RWPE2 (cell line): ENCODE measurements around the gene RTEL1.
"Not testable (repeated sequence)": the region's sequence is repeated elsewhere in the genome, so short reads cannot be mapped to it uniquely, and the experiment has no call there.

Source experiments
- ATAC-seq: fragments of 200-7000 bp; cut with Tn5 transposase; 3 replicates; pipeline ENCODE4 v1.9.1; 2021; ENCODE audit warnings: low read depth
- DNase-seq: peaks from one replicate; pipeline ENCODE4 v3.0.0-alpha.2; 2020; ENCODE audit warnings: low spot score
- H3K27ac ChIP-seq: fragments of 450-650 bp; 2 replicates; pipeline ENCODE4 v1.5.1; 2017; ENCODE audit warnings: mild to moderate bottlenecking; ENCODE audit not compliant: poor library complexity, severe bottlenecking
- H3K27me3 ChIP-seq: fragments of 250-450 bp; sonication (Bioruptor Pico); 2 replicates; pipeline ENCODE4 v1.5.1; 2021; ENCODE audit warnings: mild to moderate bottlenecking, moderate library complexity; ENCODE audit not compliant: insufficient read depth, poor library complexity, severe bottlenecking
- H3K36me3 ChIP-seq: fragments of 250-450 bp; sonication (Bioruptor Pico); 2 replicates; pipeline ENCODE4 v1.5.1; 2020; ENCODE audit warnings: low read depth, mild to moderate bottlenecking, moderate library complexity
- H3K4me1 ChIP-seq: fragments of 250-450 bp; sonication (Bioruptor Pico); 2 replicates; pipeline ENCODE4 v1.5.1; 2021; ENCODE audit warnings: mild to moderate bottlenecking, moderate library complexity; ENCODE audit not compliant: insufficient read depth, poor library complexity, severe bottlenecking
- H3K4me3 ChIP-seq: fragments of 250-450 bp; sonication (Bioruptor Pico); 2 replicates; pipeline ENCODE4 v1.5.1; 2021; ENCODE audit warnings: mild to moderate bottlenecking, moderate library complexity; ENCODE audit not compliant: severe bottlenecking
- H3K9me3 ChIP-seq: fragments of 250-450 bp; sonication (Bioruptor Pico); 2 replicates; pipeline ENCODE4 v1.5.1; 2021; ENCODE audit warnings: mild to moderate bottlenecking, moderate library complexity; ENCODE audit not compliant: severe bottlenecking
- TF ChIP-seq, protein P1 (sequence below): fragments of 450-650 bp; IDR thresholded peaks from one replicate; pipeline ENCODE4 v1.5.1; 2017; ENCODE audit warnings: mild to moderate bottlenecking, moderate library complexity; ENCODE audit not compliant: poor library complexity, severe bottlenecking

The RTEL1 gene

DNA sequence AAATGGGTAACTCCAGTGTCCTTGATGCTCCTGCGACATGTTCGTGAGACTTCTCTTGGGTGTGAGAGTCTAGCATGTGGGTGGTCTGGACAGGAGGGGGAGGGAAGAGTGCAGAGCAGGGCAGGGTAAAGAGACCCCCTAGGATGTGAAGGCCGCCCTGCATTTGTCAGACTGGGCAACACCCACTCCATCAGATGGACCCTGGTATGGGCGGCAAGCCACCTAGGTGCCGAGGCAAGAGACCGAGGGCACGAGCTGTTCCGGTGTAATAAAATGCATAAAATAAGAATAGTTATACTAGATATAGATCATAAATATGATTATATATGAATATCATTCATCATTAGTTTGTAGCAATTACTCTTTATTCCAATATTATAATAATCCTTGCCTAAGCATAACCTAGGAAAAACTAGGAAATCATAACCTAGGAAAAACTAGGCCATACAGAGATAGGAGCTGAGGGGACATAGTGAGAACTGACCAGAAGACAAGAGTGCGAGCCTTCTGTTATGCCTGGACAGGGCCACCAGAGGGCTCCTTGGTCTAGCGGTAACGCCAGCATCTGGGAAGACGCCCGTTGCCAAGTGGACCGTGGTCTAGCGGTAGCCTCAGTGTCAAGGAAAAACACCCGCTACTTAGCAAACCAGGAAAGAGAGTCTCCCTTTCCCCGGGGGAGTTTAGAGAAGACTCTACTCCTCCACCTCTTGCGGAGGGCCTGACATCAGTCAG lies 44.1 kb upstream of the RTEL1 start:
- not testable (repeated sequence) for H3K4me1 ChIP-seq, ATAC-seq

DNA sequence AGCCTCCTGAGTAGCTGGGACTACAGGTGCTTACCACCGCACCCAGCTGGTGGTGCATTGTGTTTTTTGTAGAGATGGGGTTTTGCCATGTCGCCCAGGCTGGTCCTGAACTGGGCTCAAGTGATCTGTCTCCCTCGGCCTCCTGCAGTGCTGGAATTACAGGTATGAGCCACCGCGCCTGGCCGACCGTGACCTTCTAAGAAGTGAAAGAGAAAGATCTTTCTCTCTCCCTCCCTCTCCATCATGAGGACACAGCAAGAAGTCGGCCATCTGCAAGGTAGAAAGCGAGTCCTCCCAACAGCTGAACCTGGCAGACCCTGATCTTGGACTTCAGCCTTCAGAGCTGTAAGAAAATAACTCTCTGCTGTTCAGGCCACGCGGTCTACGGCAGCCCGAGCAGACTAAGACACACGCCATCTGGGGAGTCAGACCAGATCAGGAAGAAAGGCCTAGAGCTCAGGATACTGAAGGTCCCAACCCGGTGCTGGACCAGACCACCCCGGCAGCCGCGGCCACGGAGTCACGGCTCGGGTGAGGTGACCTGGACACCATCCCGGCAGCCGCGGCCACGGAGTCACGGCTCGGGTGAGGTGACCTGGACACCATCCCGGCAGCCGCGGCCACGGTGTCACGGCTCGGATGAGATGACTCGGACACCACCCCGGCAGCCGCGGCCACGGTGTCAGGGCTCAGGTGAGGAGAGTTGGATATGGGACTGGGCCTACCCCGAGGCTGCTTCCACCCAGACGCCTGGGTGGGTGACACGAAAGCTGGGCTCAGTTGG lies 40.8 kb upstream of the RTEL1 start:
- ATAC-seq (no peak), DNase-seq (peak; percentile 91)
- Histone ChIP-seq H3K9me3 (no peaks in the 10 kb centered on the region), H3K27ac (no peak overlapping the region), H3K27me3 (no peaks in the 10 kb centered on the region), H3K4me3 (no peak overlapping the region), H3K4me1 (no peaks in the 10 kb centered on the region), H3K36me3 (peaks cover 56% of the 10 kb centered on the region)
- TF ChIP-seq, protein P1, sequence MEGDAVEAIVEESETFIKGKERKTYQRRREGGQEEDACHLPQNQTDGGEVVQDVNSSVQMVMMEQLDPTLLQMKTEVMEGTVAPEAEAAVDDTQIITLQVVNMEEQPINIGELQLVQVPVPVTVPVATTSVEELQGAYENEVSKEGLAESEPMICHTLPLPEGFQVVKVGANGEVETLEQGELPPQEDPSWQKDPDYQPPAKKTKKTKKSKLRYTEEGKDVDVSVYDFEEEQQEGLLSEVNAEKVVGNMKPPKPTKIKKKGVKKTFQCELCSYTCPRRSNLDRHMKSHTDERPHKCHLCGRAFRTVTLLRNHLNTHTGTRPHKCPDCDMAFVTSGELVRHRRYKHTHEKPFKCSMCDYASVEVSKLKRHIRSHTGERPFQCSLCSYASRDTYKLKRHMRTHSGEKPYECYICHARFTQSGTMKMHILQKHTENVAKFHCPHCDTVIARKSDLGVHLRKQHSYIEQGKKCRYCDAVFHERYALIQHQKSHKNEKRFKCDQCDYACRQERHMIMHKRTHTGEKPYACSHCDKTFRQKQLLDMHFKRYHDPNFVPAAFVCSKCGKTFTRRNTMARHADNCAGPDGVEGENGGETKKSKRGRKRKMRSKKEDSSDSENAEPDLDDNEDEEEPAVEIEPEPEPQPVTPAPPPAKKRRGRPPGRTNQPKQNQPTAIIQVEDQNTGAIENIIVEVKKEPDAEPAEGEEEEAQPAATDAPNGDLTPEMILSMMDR, result no peak

More for the DNA sequence above, 44.1 kb upstream of the RTEL1 start:
- TF ChIP-seq, protein P1, result peak; percentile 81
- not testable (repeated sequence) for H3K27me3 ChIP-seq, H3K4me3 ChIP-seq, H3K27ac ChIP-seq, H3K9me3 ChIP-seq
- peaks cover 45% of the 10 kb centered on the region for H3K36me3 ChIP-seq
- DNase-seq, result peak; percentile 72

DNA sequence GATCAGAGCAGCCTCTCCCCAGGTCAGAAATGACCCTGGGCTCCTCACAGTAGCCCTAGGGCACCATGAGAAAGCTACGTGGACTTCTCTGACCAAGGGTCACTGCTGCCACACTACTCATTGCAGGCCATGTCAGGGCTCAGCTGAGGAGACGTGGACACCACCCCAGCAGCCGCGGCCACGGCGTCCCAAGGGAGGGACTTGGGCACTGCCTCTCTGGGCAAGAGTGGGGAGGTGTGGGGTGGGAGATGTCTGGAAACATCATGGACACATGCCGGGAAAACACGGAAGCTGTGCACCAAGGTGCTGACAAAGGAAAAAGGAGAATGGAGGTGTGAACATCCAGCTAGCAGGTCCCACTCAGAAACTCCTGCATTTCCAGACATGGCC lies 40.2 kb upstream of the RTEL1 start:
- Histone ChIP-seq H3K27ac (no peak overlapping the region), H3K4me1 (no peaks in the 10 kb centered on the region), H3K4me3 (no peak overlapping the region), H3K27me3 (no peaks in the 10 kb centered on the region), H3K36me3 (peaks cover 56% of the 10 kb centered on the region), H3K9me3 (no peaks in the 10 kb centered on the region)
- TF ChIP-seq, protein P1, result no peak
- DNase-seq, result peak; percentile 80
- no peak for ATAC-seq

DNA sequence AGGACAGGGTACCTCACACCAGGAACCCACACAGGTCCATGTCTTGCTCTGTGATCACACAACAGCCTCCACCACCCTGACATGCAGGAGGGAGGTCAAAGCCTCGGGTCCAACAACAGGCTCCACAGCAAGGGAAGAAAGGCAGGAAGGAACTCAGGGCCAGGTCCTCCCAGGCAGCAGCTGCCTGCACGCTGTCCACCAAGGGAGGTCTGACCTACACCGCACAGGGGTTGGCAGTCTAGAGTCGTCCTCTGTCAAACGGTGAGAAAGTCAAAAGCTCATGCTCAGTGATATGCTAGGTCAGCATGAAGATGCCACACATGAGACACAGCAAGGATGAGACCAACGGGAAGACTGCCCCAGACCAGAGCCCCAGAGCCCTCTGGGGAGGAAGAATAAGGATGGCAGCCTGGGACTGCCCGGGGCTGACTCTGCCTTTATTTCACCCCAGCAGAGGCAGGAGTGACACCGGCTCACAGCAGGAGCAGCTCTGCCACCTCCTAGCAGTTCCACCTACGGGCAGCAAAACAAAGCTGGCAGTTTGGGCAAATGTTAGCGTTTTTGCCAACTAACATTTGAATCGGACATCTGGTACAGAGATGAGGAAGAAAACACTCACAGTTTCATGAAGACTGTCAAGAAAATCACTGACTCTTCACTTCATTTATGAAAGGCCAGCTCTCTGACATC lies 39.7 kb upstream of the RTEL1 start:
- H3K4me1 ChIP-seq, result no peaks in the 10 kb centered on the region
- no peak overlapping the region for H3K27ac ChIP-seq
- TF ChIP-seq, protein P1, result no peak
- no peaks in the 10 kb centered on the region for H3K27me3 ChIP-seq
- peak; percentile 72 for DNase-seq
- peak; percentile 7; the same call in 1 of the 3 replicates for ATAC-seq
- H3K4me3 ChIP-seq, result no peak overlapping the region
- no peaks in the 10 kb centered on the region for H3K9me3 ChIP-seq
- H3K36me3 ChIP-seq, result peaks cover 56% of the 10 kb centered on the region
